HUES48 (cell line): Measurements from ENCODE around the gene CASKIN2.
"Not testable (repeated sequence)": the region's sequence is repeated elsewhere in the genome, so short reads cannot be mapped to it uniquely, and the experiment has no call there.

ENCODE experiments used
- H3K27ac ChIP-seq: one replicate; pipeline ENCODE4 v1.7.0; 2013; ENCODE audit warnings: low read depth, low read length, inconsistent platforms
- H3K27me3 ChIP-seq: 2 replicates; pipeline ENCODE4 v1.6.1; 2013; ENCODE audit warnings: mild to moderate bottlenecking, low read length; ENCODE audit not compliant: control insufficient read depth, insufficient read depth
- H3K36me3 ChIP-seq: 2 replicates; pipeline ENCODE4 v1.6.1; 2013; ENCODE audit warnings: low read length; ENCODE audit not compliant: control insufficient read depth, insufficient read depth
- H3K4me1 ChIP-seq: 2 replicates; pipeline ENCODE4 v1.6.1; 2013; ENCODE audit warnings: mild to moderate bottlenecking, low read length; ENCODE audit not compliant: control insufficient read depth, insufficient read depth
- H3K4me3 ChIP-seq: 2 replicates; pipeline ENCODE4 v1.5.1; 2013; ENCODE audit warnings: mild to moderate bottlenecking, low read depth, low read length
- H3K9ac ChIP-seq: 2 replicates; pipeline ENCODE4 v1.6.1; 2013; ENCODE audit warnings: mild to moderate bottlenecking, low read depth, low read length, moderate library complexity
- H3K9me3 ChIP-seq: 2 replicates; pipeline ENCODE4 v1.6.1; 2013; ENCODE audit warnings: low read length; ENCODE audit not compliant: control insufficient read depth, insufficient read depth

The CASKIN2 gene

DNA sequence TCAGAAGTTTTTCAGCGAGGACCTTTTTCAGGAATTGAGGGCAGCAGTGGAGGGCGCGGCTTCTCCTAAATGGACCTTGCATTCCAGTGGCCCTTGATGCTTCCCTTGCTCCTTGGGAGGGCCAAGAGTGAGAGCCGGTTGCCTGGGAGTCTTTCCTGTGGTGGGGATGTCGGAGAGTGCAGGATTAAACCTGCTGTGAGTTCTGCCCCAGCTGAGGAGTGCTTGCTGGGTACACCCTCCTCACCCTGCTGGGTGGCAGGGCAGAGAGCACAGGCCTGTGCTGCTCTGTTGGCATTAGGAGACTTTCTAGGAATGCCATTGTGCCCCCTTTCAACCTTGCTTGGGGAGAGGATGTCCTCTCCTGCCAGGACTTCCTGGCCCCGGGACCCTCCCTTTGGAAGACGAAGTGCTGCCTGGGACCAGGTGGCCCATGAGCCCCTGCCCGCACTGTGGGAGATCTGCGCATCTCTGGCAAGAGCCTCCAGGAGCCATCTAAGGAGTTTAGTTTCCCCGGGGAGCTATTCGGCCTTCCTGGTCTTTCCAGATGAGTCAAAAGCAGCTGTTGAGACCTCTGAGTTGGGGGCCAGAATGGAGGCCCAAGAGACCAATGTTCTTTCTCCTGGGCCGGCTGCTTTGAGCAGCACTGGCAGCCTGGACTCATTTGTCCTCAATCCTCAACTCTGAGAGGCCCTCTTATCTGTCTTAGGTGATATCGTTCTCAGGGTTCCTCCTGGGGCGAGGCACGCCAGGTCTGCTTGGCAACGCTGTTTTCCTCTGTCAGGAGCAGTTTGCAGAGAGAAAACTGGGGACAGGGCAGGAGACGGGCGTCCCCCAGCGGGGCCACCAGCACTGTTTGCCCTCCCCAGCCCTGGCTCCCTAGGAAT, 15.7 kb upstream of the CASKIN2 start:
- H3K9ac ChIP-seq = no peak overlapping the region

DNA sequence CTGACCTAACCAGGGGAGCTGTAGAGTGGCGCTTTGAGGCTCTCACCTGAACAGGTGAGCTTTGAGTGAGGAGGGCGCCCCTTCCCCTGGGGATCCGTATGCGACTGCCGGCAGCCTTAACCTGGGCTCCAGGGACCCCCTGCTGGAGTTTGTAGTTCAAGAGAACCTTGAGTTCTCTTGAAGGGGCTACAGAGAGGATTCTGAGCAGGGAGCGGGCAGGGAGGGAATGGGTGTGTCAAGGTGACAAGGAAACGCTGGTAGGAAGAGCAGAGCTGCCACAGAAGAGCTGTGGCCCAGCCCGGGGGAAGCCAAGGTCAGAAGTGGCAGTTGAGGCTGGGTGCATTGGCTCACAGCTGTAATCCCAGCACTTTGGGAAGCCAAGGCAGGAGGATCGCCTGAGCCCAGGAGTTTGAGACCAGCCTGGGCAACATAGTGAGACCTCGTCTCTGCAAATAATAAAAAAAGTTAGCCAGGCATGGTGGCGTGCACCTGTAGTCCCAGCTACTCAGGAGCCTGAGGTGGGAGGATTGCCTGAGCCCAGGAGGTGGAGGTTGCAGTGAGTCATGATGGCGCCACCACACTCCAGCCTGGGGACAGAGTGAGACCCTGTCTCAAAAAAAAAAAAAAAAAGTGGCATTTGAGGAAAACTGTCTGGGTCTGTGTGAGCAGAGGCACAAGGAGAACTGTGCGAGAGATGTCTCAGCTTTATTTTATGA, 11.4 kb upstream of the CASKIN2 start:
- Histone ChIP-seq H3K36me3 (peaks cover 22% of the 10 kb centered on the region), H3K4me1 (peaks cover 4% of the 10 kb centered on the region; the same call in 1 of the 2 replicates), H3K27ac (no peak overlapping the region), H3K4me3 (peak overlapping the region; percentile 86), H3K27me3 (peaks cover 4% of the 10 kb centered on the region; the same call in 1 of the 2 replicates), H3K9me3 (no peaks in the 10 kb centered on the region), H3K9ac (peak overlapping the region; percentile 16; the same call in 1 of the 2 replicates)

More for the DNA sequence above, 15.7 kb upstream of the CASKIN2 start:
- H3K36me3 ChIP-seq = peaks cover 8% of the 10 kb centered on the region
- no peak overlapping the region for H3K4me3 ChIP-seq
- 0 out of 2 replicates have a peak, but pooled peaks cover 4% of the 10 kb centered on the region for H3K4me1 ChIP-seq
- H3K27ac ChIP-seq = no peak overlapping the region
- peaks cover 4% of the 10 kb centered on the region; the same call in 1 of the 2 replicates for H3K27me3 ChIP-seq
- H3K9me3 ChIP-seq = no peaks in the 10 kb centered on the region

DNA sequence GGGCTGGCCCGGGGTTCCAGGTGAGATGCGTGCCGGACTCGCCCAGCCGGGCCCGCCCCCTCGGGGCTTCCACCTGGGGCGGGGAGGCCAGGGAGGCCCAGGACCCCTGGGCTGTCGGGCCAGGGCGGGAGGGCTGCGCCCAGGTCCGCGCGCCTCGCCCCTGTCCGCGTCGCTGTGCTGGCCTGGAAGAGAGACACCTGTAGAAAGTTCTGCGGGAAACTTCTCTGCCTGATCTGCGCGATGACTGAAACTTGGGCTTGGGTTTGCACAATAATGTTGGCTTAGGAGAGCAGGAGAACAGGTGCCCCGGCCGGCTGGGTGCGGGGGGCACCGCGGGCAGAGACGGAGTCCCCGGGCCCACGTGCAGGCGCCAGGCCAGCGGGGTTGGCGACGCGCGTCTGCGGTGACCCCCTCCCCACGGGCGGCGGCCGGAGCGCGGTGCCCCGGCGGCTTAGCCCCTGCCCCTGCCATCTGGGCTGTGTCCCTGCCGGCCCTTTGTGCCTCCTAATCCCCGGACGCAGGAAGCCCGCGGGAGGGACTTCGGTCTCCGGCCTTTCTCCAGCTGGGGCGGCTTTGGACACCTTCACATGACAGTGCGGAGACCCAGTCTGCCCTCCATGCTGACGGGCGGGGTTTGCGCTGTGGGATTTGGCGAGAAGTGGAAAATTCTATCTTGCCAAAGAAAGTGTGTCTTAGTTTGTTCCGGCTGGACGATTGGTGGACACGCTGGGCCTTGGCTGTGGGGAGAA, 10.6 kb upstream of the CASKIN2 start:
- peak overlapping the region; percentile 86 for H3K4me3 ChIP-seq
- H3K27me3 ChIP-seq = peaks cover 4% of the 10 kb centered on the region; the same call in 1 of the 2 replicates
- H3K9me3 ChIP-seq = no peaks in the 10 kb centered on the region
- peak overlapping the region; percentile 16; the same call in 1 of the 2 replicates for H3K9ac ChIP-seq
- H3K36me3 ChIP-seq = peaks cover 29% of the 10 kb centered on the region
- peaks cover 4% of the 10 kb centered on the region; the same call in 1 of the 2 replicates for H3K4me1 ChIP-seq
- peak overlapping the region; percentile 55 for H3K27ac ChIP-seq

DNA sequence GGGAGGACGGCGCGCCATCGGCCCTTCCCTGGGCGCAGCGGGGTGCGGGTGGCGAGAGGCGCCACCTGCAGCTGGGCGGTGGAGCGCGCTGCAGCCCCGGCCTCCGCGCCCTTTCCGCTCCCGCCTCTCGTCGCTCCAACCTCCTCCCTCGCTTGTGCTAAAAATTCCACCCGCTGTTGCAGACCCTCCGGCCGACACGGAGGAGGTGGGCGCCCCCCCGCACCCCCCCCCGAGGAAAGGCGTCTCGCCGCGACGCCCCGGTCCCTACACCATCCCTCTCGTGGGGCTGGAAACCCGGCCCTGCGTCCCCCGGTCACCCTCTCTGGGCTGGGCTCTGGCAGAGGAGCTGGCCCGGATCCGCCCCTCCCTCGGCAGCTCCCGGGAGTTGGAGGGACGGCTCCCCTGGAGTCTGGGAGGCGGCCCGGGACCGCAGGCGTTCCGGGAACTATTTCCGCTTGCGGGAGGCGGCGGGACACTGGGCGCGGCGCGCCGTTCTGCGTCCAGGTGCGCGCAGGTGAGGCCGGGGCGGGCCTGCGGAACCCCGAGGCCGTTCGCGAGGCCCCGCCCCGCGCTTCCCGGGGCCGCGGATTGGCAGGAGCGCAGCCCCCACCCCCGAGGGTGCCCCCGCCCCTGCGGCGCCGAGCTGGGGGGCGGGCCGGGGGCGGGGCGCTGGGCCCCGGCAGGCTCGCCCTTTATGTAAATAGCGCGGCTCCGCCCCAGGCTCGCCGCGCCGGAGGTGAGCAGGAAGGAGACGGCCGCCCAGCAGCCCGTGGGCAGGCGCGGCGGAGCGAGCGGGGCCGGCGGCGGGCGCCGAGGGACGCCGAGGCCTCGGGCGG, 9.9 kb upstream of the CASKIN2 start, which contains the start of gene LLGL2:
LLGL2 (plus strand) TSS at position 728 of the 836 bp plus-strand sequence. CDS start 17,730 bp downstream, outside the sequence.
- H3K36me3 ChIP-seq = peaks cover 31% of the 10 kb centered on the region
- peak within 1 kb of the TSS; percentile 86 for H3K4me3 ChIP-seq
- H3K27ac ChIP-seq = peak within 1 kb of the TSS; percentile 87
- H3K9me3 ChIP-seq = no peaks in the 10 kb centered on the region
- peaks cover 4% of the 10 kb centered on the region; the same call in 1 of the 2 replicates for H3K27me3 ChIP-seq
- no peaks in the 10 kb centered on the region; the same call in 1 of the 2 replicates for H3K4me1 ChIP-seq
- peak within 1 kb of the TSS; percentile 81 for H3K9ac ChIP-seq

DNA sequence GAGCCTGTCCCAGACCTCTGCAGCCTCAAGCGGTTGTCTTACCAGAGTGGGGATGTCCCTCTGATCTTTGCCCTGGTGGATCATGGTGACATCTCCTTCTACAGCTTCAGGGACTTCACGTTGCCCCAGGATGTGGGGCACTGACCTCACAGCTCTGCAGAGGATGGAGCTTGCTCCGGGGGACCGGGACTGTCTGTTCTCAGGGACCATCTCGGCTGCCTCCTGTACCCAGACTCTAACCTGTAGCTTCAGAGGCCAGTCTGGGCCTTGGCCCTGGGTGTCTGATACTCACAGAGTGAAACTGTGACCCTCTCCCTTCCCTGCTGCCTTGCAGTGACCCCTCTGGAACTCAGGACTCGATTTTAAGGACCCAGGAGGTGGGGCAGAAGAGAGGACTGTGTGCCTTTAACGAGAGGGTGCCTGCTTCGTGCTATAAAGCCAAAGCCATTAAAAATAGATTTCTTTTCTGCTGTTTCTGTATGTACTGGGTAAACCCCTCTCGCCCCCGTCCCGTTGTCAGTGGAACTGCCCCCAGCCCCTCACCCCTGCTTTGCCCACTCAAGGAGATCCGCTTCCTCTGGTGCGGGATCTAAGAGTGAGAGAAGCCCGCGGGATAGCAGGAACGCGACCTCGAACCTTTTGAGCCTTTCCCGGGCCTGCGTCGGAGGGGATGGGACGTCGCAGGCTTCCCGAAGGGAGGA, 9.1 kb upstream of the CASKIN2 start:
- Histone ChIP-seq H3K9ac (peak overlapping the region; percentile 81; the same call in 1 of the 2 replicates), H3K27ac (peak overlapping the region; percentile 87), H3K4me1 (no peaks in the 10 kb centered on the region; the same call in 1 of the 2 replicates), H3K9me3 (no peaks in the 10 kb centered on the region), H3K27me3 (peaks cover 4% of the 10 kb centered on the region; the same call in 1 of the 2 replicates), H3K4me3 (peak overlapping the region; percentile 86), H3K36me3 (peaks cover 37% of the 10 kb centered on the region)

DNA sequence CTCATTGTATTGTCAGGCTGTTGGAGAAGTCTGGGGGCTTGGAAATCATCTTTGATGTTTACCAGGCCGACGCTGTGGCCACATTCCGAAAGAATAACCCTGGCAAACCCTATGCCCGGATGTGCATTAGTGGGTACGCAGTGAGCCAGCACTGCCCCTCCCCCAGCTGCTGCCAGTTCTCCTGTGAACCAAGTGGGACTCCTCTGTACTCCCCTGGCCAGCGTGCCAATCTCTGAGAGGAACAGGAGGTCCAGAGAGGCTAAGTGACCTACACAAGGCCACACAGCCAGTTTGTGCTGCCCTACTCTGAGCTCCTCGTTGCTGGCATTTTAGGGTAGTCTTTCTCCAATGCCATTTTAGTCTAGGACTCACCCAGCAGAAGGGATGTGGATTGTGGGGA, 8.3 kb upstream of the CASKIN2 start:
- Histone ChIP-seq H3K4me3 (no peak overlapping the region), H3K27ac (no peak overlapping the region), H3K9me3 (no peaks in the 10 kb centered on the region), H3K4me1 (no peaks in the 10 kb centered on the region; the same call in 1 of the 2 replicates), H3K36me3 (peaks cover 45% of the 10 kb centered on the region), H3K27me3 (peaks cover 4% of the 10 kb centered on the region; the same call in 1 of the 2 replicates), H3K9ac (no peak overlapping the region)

DNA sequence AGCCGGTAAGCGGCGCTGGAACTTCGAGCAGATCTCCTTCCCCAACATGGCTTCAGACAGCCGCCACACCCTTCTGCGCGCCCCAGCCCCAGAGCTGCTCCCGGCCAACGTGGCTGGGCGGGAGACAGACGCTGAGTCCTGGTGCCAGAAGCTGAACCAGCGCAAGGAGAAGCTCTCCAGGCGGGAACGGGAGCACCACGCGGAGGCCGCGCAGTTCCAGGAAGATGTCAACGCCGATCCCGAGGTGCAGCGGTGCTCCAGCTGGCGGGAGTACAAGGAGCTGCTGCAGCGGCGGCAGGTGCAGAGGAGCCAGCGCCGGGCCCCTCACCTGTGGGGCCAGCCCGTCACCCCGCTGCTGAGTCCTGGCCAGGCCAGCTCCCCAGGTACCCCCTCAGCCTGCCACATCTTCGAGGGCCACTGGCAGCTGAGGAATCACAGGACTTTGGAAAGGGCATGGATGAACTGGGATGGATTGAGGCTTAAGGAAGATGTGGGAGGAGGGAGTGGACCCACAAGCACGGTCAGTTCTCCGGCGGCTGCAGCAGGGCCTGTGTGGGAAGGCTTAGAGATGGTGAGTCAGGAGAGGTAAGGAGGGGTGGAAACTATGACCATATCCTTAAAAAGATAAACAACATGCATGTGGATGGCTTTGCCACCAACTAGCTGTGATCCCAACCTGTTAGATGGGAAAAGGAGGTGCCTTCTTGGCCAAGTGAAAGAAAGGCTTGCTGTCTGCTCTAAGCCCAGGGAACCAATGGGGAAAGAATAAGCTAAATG, 6.8 kb upstream of the CASKIN2 start:
- Histone ChIP-seq H3K4me1 (peaks cover 3% of the 10 kb centered on the region; the same call in 1 of the 2 replicates), H3K36me3 (peaks cover 48% of the 10 kb centered on the region), H3K9me3 (no peaks in the 10 kb centered on the region), H3K27me3 (peaks cover 4% of the 10 kb centered on the region; the same call in 1 of the 2 replicates), H3K4me3 (no peak overlapping the region), H3K9ac (no peak overlapping the region), H3K27ac (no peak overlapping the region)

DNA sequence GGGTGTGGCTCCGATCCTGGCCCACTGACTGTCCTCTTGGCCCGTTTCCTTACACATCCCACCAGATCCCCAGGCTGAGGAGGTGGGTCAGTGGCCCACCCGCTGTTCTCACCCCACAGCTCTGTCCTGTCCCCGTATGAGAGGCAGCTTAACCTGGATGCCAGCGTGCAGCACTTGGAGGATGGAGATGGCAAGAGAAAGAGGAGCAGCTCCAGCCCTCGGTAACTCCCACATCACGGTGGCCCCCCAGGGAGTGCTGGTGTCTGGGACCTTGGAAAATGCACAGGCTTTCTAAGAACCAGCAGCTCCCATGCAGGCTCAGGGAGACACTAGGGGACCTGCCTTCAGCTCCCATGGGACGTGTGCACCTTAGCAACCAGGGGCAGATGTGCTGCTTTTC, 6.0 kb upstream of the CASKIN2 start:
- peaks cover 3% of the 10 kb centered on the region; the same call in 1 of the 2 replicates for H3K4me1 ChIP-seq
- H3K4me3 ChIP-seq = no peak overlapping the region
- H3K36me3 ChIP-seq = peaks cover 48% of the 10 kb centered on the region
- H3K9me3 ChIP-seq = no peaks in the 10 kb centered on the region
- peaks cover under 1% of the 10 kb centered on the region; the same call in 1 of the 2 replicates for H3K27me3 ChIP-seq
- H3K9ac ChIP-seq = no peak overlapping the region
- no peak overlapping the region for H3K27ac ChIP-seq

DNA sequence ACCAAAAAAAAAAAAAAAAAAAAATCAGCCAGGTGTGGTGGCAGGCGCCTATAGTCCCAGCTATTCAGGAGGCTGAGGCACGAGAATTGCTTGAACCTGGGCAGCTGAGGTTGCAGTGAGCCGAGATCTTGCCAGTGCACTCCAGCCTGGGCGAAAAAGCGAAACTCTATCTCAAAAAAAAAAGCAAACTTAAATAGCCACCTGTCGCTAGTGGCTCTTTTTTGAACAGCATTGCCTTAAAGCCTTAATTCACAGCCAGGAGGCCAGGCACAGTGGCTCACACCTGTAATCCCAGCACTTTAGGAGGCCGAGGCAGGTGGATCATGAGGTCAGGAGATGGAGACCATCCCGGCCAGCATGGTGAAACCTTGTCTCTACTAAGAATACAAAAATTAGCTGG, 5.1 kb upstream of the CASKIN2 start:
- H3K9ac ChIP-seq, H3K9me3 ChIP-seq, H3K4me3 ChIP-seq, H3K4me1 ChIP-seq, H3K27me3 ChIP-seq, H3K27ac ChIP-seq: not testable (repeated sequence)
- peaks cover 48% of the 10 kb centered on the region for H3K36me3 ChIP-seq
